ENCODE measurements around the gene TTC39C.

Gene TTC39C

GRCh38 chr18:24089515-24090337, 75.2 kb downstream of the TTC39C start:
- DNase-seq = no peak

GRCh38 chr18:24090876-24091275, 76.3 kb downstream of the TTC39C start:
- no peak for DNase-seq

- DNase-seq = no peak
Measured at GRCh38 chr18:24094561-24094960, 80.0 kb downstream of the TTC39C start.

- DNase-seq = no peak
Measured at GRCh38 chr18:24095976-24096375, 81.4 kb downstream of the TTC39C start.

- no peak for DNase-seq
Measured at GRCh38 chr18:24103320-24104021, 88.9 kb downstream of the TTC39C start.

GRCh38 chr18:24104486-24104885, 89.9 kb downstream of the TTC39C start:
- no peak for DNase-seq

- DNase-seq = no peak
Measured at GRCh38 chr18:24108641-24109040, 94.1 kb downstream of the TTC39C start.

- DNase-seq = no peak
Measured at GRCh38 chr18:24111936-24112335, 97.4 kb downstream of the TTC39C start.

GRCh38 chr18:24112464-24112863, 97.9 kb downstream of the TTC39C start:
- no peak for DNase-seq

GRCh38 chr18:24112874-24113615, 98.5 kb downstream of the TTC39C start:
- no peak for DNase-seq

GRCh38 chr18:24114924-24115549, 100.5 kb downstream of the TTC39C start:
- no peak for DNase-seq

GRCh38 chr18:24115628-24116027, 101.1 kb downstream of the TTC39C start:
- no peak for DNase-seq

GRCh38 chr18:24118750-24119577, 104.4 kb downstream of the TTC39C start:
- peak; percentile 85 for DNase-seq

- DNase-seq = no peak
Measured at GRCh38 chr18:24120676-24121075, 106.1 kb downstream of the TTC39C start.

- no peak for DNase-seq
Measured at GRCh38 chr18:24121625-24122024, 107.1 kb downstream of the TTC39C start.

- DNase-seq = no peak
Measured at GRCh38 chr18:24126155-24126961, 111.8 kb downstream of the TTC39C start.

GRCh38 chr18:24127735-24128134, 113.2 kb downstream of the TTC39C start:
- DNase-seq = no peak

- no peak for DNase-seq
Measured at GRCh38 chr18:24128700-24129099, 114.1 kb downstream of the TTC39C start.

- no peak for DNase-seq
Measured at GRCh38 chr18:24130494-24130893, 115.9 kb downstream of the TTC39C start.

- no peak for DNase-seq
Measured at GRCh38 chr18:24136967-24137373, 122.4 kb downstream of the TTC39C start.

GRCh38 chr18:24138409-24138788, 123.8 kb downstream of the TTC39C start:
- DNase-seq = no peak
